GM12891 (cell line): ENCODE results near the gene CSMD2.

Source experiments
- PAX5 ChIP-seq: IDR thresholded peaks from 2 replicates; pipeline ENCODE4 v1.6.1; 2011; ENCODE audit warnings: low read length, moderate library complexity, mild to moderate bottlenecking; ENCODE audit not compliant: insufficient read depth, severe bottlenecking
- POLR2A ChIP-seq: IDR thresholded peaks from 2 replicates; pipeline ENCODE4 v1.6.1; 2011; ENCODE audit warnings: low read depth, low read length, control low read depth
- POLR2AphosphoS5 ChIP-seq: IDR thresholded peaks from 2 replicates; pipeline ENCODE4 v1.6.1; 2011; ENCODE audit warnings: low read depth, low read length, control low read depth
- POU2F2 ChIP-seq: IDR thresholded peaks from 2 replicates; pipeline ENCODE4 v1.6.1; 2011; ENCODE audit warnings: low read depth, mild to moderate bottlenecking, control low read depth, low read length, moderate library complexity
- SPI1 ChIP-seq: IDR thresholded peaks from 2 replicates; pipeline ENCODE4 v1.6.1; 2011; ENCODE audit warnings: low read depth, low read length, control low read depth
- TAF1 ChIP-seq: IDR thresholded peaks from 2 replicates; pipeline ENCODE4 v1.6.1; 2011; ENCODE audit warnings: low read depth, low read length, control low read depth

DNA sequence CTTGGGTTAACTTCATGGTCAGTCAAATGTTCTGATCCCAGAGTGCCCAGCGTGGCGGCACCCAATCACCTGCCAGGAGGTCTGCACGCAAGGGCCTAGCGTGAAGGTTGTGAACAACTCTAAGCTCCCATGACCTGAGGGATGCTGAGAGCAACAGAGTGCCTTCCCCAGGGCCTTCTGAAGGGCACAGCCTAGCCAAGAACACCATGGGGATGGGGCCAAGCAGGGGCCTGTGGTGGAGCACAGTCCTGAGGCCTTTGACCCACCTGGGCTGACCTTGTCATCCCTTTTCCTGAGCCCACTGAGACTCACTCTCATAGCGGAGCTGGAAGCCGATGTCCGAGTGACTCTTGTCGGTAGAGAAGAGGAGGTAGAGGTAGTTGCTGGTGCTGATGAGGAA lies 440.0 kb downstream of the CSMD2 start:
- TF ChIP-seq TAF1 (no peak), POLR2AphosphoS5 (no peak), POLR2A (no peak), SPI1 (no peak), PAX5 (no peak), POU2F2 (no peak)
